Adrenal gland (tissue), 5 donors: ENCODE measurements around the gene SLC5A11.

Experiments used
- CTCF ChIP-seq, 6 experiments: fragments of 450-650 bp in 4 of 6; fragments of 200-600 bp in 2 of 6; sonication (generic) in 1 of 6; IDR thresholded peaks; 1 replicate in 5 of 6; 2 replicates in 1 of 6; pipeline versions ENCODE4 v1.5.1 to v1.8.0; 2016 to 2021; ENCODE audit warnings: antibody characterized with exemption in 6 of 6, mild to moderate bottlenecking in 2 of 6, moderate library complexity in 1 of 6
- POLR2A ChIP-seq, 2 donors: fragments of 450-650 bp; IDR thresholded peaks; one replicate each; pipeline ENCODE4 v1.6.1; 2017; ENCODE audit warnings: antibody characterized with exemption in 2 of 2, mild to moderate bottlenecking in 2 of 2, moderate library complexity in 1 of 2
- donor health status: DM: no; HTN: no; CAD: no.

DNA sequence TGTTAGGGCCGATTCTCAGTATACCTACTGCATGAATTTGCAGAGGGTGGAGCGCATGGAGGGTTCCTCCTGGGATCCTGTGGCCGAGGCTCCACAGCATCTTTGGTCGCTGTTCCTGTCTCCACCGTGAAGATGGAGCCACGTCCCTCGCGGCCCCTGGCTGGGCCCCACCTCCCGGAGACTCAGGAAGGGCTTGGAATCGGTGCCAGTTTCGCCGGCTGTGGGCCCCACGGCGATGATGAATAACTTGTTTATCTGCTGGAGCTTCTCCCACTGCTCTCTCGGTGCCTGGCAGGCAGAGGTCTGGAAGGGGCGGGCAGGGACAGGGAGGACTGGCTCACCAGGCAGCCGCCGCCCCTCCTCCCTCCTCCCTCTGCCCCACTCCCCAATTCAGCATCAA is 8.1 kb downstream of the SLC5A11 start:
- TF ChIP-seq POLR2A (IDR thresholded peaks at IDR 0.05) (no peak), CTCF (IDR thresholded peaks at IDR 0.05) (no peak)
